ENCODE data around the gene CBLB.

Gene CBLB

DNA sequence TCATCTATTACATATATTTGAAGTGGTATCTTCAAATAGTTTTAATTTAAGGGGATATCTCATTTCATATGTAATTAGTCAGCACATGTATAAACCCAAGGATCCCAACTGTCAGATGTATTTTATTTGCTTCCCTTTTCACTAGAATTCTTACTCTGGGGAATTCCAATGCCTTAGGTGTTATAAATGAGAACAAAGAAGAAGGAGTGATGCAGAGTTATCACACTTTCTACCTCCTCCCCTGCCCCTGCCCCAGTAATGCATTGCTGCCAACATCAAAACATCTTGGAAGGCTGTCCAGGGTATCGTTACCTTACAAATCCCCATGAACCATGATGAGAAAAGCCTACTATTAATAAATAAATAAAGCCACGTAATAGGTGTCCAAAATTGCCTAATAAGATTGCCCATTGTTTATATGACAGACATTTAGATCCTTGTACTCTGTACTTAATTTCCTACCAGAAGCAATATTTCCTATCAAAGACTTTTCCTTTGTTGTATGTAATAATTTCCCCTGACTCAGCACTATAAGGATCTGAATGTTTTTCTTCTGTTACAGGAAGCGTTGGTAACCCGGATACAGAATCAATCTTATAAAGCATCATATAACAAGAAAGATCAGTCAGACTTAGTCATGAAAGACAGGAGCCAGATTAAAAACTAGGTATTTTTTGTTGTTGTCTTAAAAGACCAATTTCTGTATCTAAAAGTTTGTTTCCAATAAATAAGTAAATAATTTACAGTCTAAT lies 38.8 kb downstream of the CBLB start:
- Histone ChIP-seq H3K9ac (ENCODE audit: low read depth, low read length, poor library complexity) (no peak overlapping the region), H2BK120ac (ENCODE audit: low read depth, low read length) (no peak overlapping the region), H3K9me3 (replicated peaks in 1 of 2; ENCODE audit: control insufficient read depth in 2 of 2, insufficient read depth in 1 of 2, low read depth in 1 of 2, low read length in 2 of 2) (no peaks in the 10 kb centered on the region), H3K4me3 (ENCODE audit: low read length in 2 of 2) (no peak overlapping the region), H2AK5ac (ENCODE audit: low read depth, low read length) (no peak overlapping the region), H3K27ac (replicated peaks; ENCODE audit: low read length) (no peak overlapping the region), H3K4ac (ENCODE audit: low read length) (no peak overlapping the region), H3K79me1 (ENCODE audit: low read depth, low read length) (no peaks in the 10 kb centered on the region), H3K18ac (ENCODE audit: low read length) (no peak overlapping the region), H2BK5ac (ENCODE audit: low read length) (no peak overlapping the region), H4K91ac (ENCODE audit: low read depth, low read length, poor library complexity) (no peak overlapping the region), H3K36me3 (replicated peaks in 1 of 2; ENCODE audit: control insufficient read depth in 2 of 2, insufficient read depth in 2 of 2, low read length in 2 of 2) (peaks cover 0 to 12% of the 10 kb centered on the region in 2 donors), H3K14ac (ENCODE audit: low read length) (no peak overlapping the region), H3K4me2 (ENCODE audit: insufficient read depth, low read length, poor library complexity, severe bottlenecking) (no peak overlapping the region), H3K23ac (ENCODE audit: low read depth, low read length, poor library complexity) (no peak overlapping the region), H2BK15ac (ENCODE audit: low read length) (no peak overlapping the region), H2AFZ (ENCODE audit: low read length) (no peak overlapping the region), H2BK12ac (ENCODE audit: low read length) (no peak overlapping the region), H3K4me1 (ENCODE audit: control insufficient read depth in 2 of 2, insufficient read depth in 1 of 2, low read depth in 1 of 2, low read length in 2 of 2) (peaks cover 0 to 3% of the 10 kb centered on the region in 2 donors), H3K27me3 (ENCODE audit: control insufficient read depth in 3 of 3, insufficient read depth in 3 of 3, low read depth in 1 of 3, low read length in 3 of 3) (no peaks in the 10 kb centered on the region), H4K8ac (ENCODE audit: low read depth, low read length) (no peak overlapping the region)
- no CpG with 5 or more reads among the region's 4 CpGs for WGBS, 2 donors (ENCODE audit: extremely low coverage in 2 of 2, insufficient read length in 2 of 2, insufficient replicate concordance in 1 of 2)
- no peak for DNase-seq (ENCODE audit: low spot score)

- Histone ChIP-seq H3K4me3 (ENCODE audit: low read length in 2 of 2) (no peak overlapping the region), H3K14ac (ENCODE audit: low read length) (no peak overlapping the region), H3K9ac (ENCODE audit: low read depth, low read length, poor library complexity) (no peak overlapping the region), H3K4ac (ENCODE audit: low read length) (no peak overlapping the region), H3K4me1 (ENCODE audit: control insufficient read depth in 2 of 2, insufficient read depth in 1 of 2, low read depth in 1 of 2, low read length in 2 of 2) (peaks cover 0 to 3% of the 10 kb centered on the region in 2 donors), H2BK5ac (ENCODE audit: low read length) (no peak overlapping the region), H2BK15ac (ENCODE audit: low read length) (no peak overlapping the region), H2AK5ac (ENCODE audit: low read depth, low read length) (no peak overlapping the region), H3K4me2 (ENCODE audit: insufficient read depth, low read length, poor library complexity, severe bottlenecking) (no peak overlapping the region), H3K27ac (replicated peaks; ENCODE audit: low read length) (no peak overlapping the region), H3K27me3 (ENCODE audit: control insufficient read depth in 3 of 3, insufficient read depth in 3 of 3, low read depth in 1 of 3, low read length in 3 of 3) (no peaks in the 10 kb centered on the region), H2BK12ac (ENCODE audit: low read length) (no peak overlapping the region), H2AFZ (ENCODE audit: low read length) (no peak overlapping the region), H3K36me3 (replicated peaks in 1 of 2; ENCODE audit: control insufficient read depth in 2 of 2, insufficient read depth in 2 of 2, low read length in 2 of 2) (peaks cover 0 to 9% of the 10 kb centered on the region in 2 donors), H3K23ac (ENCODE audit: low read depth, low read length, poor library complexity) (no peak overlapping the region), H3K79me1 (ENCODE audit: low read depth, low read length) (no peaks in the 10 kb centered on the region), H4K91ac (ENCODE audit: low read depth, low read length, poor library complexity) (no peak overlapping the region), H4K8ac (ENCODE audit: low read depth, low read length) (no peak overlapping the region), H3K9me3 (replicated peaks in 1 of 2; ENCODE audit: control insufficient read depth in 2 of 2, insufficient read depth in 1 of 2, low read depth in 1 of 2, low read length in 2 of 2) (no peaks in the 10 kb centered on the region), H2BK120ac (ENCODE audit: low read depth, low read length) (no peak overlapping the region), H3K18ac (ENCODE audit: low read length) (no peak overlapping the region)
- no CpG with 5 or more reads among the region's 4 CpGs for WGBS, 2 donors (ENCODE audit: extremely low coverage in 2 of 2, insufficient read length in 2 of 2, insufficient replicate concordance in 1 of 2)
- no peak for DNase-seq (ENCODE audit: low spot score)
Measured at GRCh38 chr3:105829229-105829628, 39.6 kb downstream of the CBLB start.

GRCh38 chr3:105828703-105829102 lies 40.1 kb downstream of the CBLB start:
- Histone ChIP-seq H3K4me1 (ENCODE audit: control insufficient read depth in 2 of 2, insufficient read depth in 1 of 2, low read depth in 1 of 2, low read length in 2 of 2) (peaks cover 0 to 3% of the 10 kb centered on the region in 2 donors), H2AFZ (ENCODE audit: low read length) (no peak overlapping the region), H4K91ac (ENCODE audit: low read depth, low read length, poor library complexity) (no peak overlapping the region), H3K27me3 (ENCODE audit: control insufficient read depth in 3 of 3, insufficient read depth in 3 of 3, low read depth in 1 of 3, low read length in 3 of 3) (no peaks in the 10 kb centered on the region), H3K4me3 (ENCODE audit: low read length in 2 of 2) (no peak overlapping the region), H3K4me2 (ENCODE audit: insufficient read depth, low read length, poor library complexity, severe bottlenecking) (no peak overlapping the region), H3K18ac (ENCODE audit: low read length) (no peak overlapping the region), H3K14ac (ENCODE audit: low read length) (no peak overlapping the region), H3K27ac (replicated peaks; ENCODE audit: low read length) (no peak overlapping the region), H4K8ac (ENCODE audit: low read depth, low read length) (no peak overlapping the region), H3K4ac (ENCODE audit: low read length) (no peak overlapping the region), H2BK5ac (ENCODE audit: low read length) (no peak overlapping the region), H2BK120ac (ENCODE audit: low read depth, low read length) (no peak overlapping the region), H3K23ac (ENCODE audit: low read depth, low read length, poor library complexity) (no peak overlapping the region), H3K79me1 (ENCODE audit: low read depth, low read length) (no peaks in the 10 kb centered on the region), H3K36me3 (replicated peaks in 1 of 2; ENCODE audit: control insufficient read depth in 2 of 2, insufficient read depth in 2 of 2, low read length in 2 of 2) (peaks cover 0 to 15% of the 10 kb centered on the region in 2 donors), H3K9me3 (replicated peaks in 1 of 2; ENCODE audit: control insufficient read depth in 2 of 2, insufficient read depth in 1 of 2, low read depth in 1 of 2, low read length in 2 of 2) (no peaks in the 10 kb centered on the region), H3K9ac (ENCODE audit: low read depth, low read length, poor library complexity) (no peak overlapping the region), H2BK12ac (ENCODE audit: low read length) (no peak overlapping the region), H2BK15ac (ENCODE audit: low read length) (no peak overlapping the region), H2AK5ac (ENCODE audit: low read depth, low read length) (no peak overlapping the region)
- no peak for DNase-seq (ENCODE audit: low spot score)
- WGBS, 2 donors (ENCODE audit: extremely low coverage in 2 of 2, insufficient read length in 2 of 2, insufficient replicate concordance in 1 of 2) = no CpG with 5 or more reads among the region's 2 CpGs

DNA sequence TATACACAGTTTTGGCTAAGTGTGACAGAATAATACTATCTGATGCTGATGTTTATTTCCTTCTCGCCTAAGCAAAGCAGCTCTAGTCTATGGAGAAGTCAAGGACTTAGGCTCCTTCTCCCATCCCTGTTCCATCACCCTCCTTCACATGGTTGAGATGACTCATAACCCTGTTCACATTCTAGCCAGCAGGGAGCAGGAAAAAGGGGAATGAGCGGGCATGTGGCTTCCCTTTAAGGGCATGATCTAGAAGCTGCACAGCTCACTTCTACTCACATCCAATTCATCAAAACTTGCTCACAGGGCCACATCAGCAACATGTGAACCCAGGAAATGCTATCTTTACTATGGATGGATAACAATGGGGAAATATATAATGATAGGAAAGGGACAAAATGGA lies 40.9 kb downstream of the CBLB start:
- H4K8ac ChIP-seq (ENCODE audit: low read depth, low read length) = no peak overlapping the region
- H3K18ac ChIP-seq (ENCODE audit: low read length) = no peak overlapping the region
- no peak overlapping the region for H3K9ac ChIP-seq (ENCODE audit: low read depth, low read length, poor library complexity)
- no peaks in the 10 kb centered on the region for H3K27me3 ChIP-seq (ENCODE audit: control insufficient read depth in 3 of 3, insufficient read depth in 3 of 3, low read depth in 1 of 3, low read length in 3 of 3)
- H3K79me1 ChIP-seq (ENCODE audit: low read depth, low read length) = no peaks in the 10 kb centered on the region
- no peak overlapping the region for H3K4me2 ChIP-seq (ENCODE audit: insufficient read depth, low read length, poor library complexity, severe bottlenecking)
- no peak for DNase-seq (ENCODE audit: low spot score)
- H2BK120ac ChIP-seq (ENCODE audit: low read depth, low read length) = no peak overlapping the region
- H2BK15ac ChIP-seq (ENCODE audit: low read length) = no peak overlapping the region
- H2BK5ac ChIP-seq (ENCODE audit: low read length) = no peak overlapping the region
- no peak overlapping the region for H3K27ac ChIP-seq (replicated peaks; ENCODE audit: low read length)
- no peak overlapping the region for H2AK5ac ChIP-seq (ENCODE audit: low read depth, low read length)
- no peak overlapping the region for H3K4ac ChIP-seq (ENCODE audit: low read length)
- no peak overlapping the region for H2BK12ac ChIP-seq (ENCODE audit: low read length)
- H3K36me3 ChIP-seq (replicated peaks in 1 of 2; ENCODE audit: control insufficient read depth in 2 of 2, insufficient read depth in 2 of 2, low read length in 2 of 2) = peaks cover 0 to 22% of the 10 kb centered on the region in 2 donors
- WGBS, 2 donors (ENCODE audit: extremely low coverage in 2 of 2, insufficient read length in 2 of 2, insufficient replicate concordance in 1 of 2) = no CpG with 5 or more reads among the region's 2 CpGs
- no peak overlapping the region for H3K14ac ChIP-seq (ENCODE audit: low read length)
- no peak overlapping the region for H3K23ac ChIP-seq (ENCODE audit: low read depth, low read length, poor library complexity)
- H4K91ac ChIP-seq (ENCODE audit: low read depth, low read length, poor library complexity) = no peak overlapping the region
- H3K9me3 ChIP-seq (replicated peaks in 1 of 2; ENCODE audit: control insufficient read depth in 2 of 2, insufficient read depth in 1 of 2, low read depth in 1 of 2, low read length in 2 of 2) = no peaks in the 10 kb centered on the region
- no peak overlapping the region for H2AFZ ChIP-seq (ENCODE audit: low read length)
- H3K4me1 ChIP-seq (ENCODE audit: control insufficient read depth in 2 of 2, insufficient read depth in 1 of 2, low read depth in 1 of 2, low read length in 2 of 2) = peaks cover 0 to 3% of the 10 kb centered on the region in 2 donors
- no peak overlapping the region for H3K4me3 ChIP-seq (ENCODE audit: low read length in 2 of 2)
